ENCODE measurements around the gene INPP5E.

INPP5E gene

GRCh38 chr9:136474974-136475865 lies 35.6 kb upstream of the INPP5E start:
- no peak for TF ChIP-seq FOXP2 (optimal IDR thresholded peaks at IDR 0.05; ENCODE audit: borderline replicate concordance, extremely low read depth, extremely low read length, insufficient read depth)
- TF ChIP-seq SIN3A (IDR thresholded peaks at IDR 0.05; ENCODE audit: borderline replicate concordance, insufficient read depth, low read length) = no peak
- TF ChIP-seq TAF1 (IDR thresholded peaks at IDR 0.05; ENCODE audit: borderline replicate concordance, insufficient read depth, low read length) = no peak
- no peak for TF ChIP-seq REST (IDR thresholded peaks at IDR 0.05; ENCODE audit: insufficient read depth in 1 of 2, low read depth in 2 of 2, low read length in 2 of 2)

- TF ChIP-seq POLR2AphosphoS5 (IDR thresholded peaks at IDR 0.05; ENCODE audit: low read depth, low read length) (no peak), REST (IDR thresholded peaks at IDR 0.05; ENCODE audit: insufficient read depth in 1 of 2, low read depth in 2 of 2, low read length in 2 of 2) (no peak)
Measured at GRCh38 chr9:136474021-136474640, 34.5 kb upstream of the INPP5E start.

- TF ChIP-seq REST (IDR thresholded peaks at IDR 0.05; ENCODE audit: insufficient read depth in 1 of 2, low read depth in 2 of 2, low read length in 2 of 2) = no peak
- no peak for TF ChIP-seq TAF1 (IDR thresholded peaks at IDR 0.05; ENCODE audit: borderline replicate concordance, insufficient read depth, low read length)
- no peak for TF ChIP-seq POLR2AphosphoS5 (IDR thresholded peaks at IDR 0.05; ENCODE audit: low read depth, low read length)
- TF ChIP-seq FOXP2 (optimal IDR thresholded peaks at IDR 0.05; ENCODE audit: borderline replicate concordance, extremely low read depth, extremely low read length, insufficient read depth) = no peak
- no peak for TF ChIP-seq SIN3A (IDR thresholded peaks at IDR 0.05; ENCODE audit: borderline replicate concordance, insufficient read depth, low read length)
Measured at GRCh38 chr9:136473354-136473721, 33.7 kb upstream of the INPP5E start.

GRCh38 chr9:136472640-136473353 lies 33.2 kb upstream of the INPP5E start:
- no peak for TF ChIP-seq SIN3A (IDR thresholded peaks at IDR 0.05; ENCODE audit: borderline replicate concordance, insufficient read depth, low read length)
- TF ChIP-seq FOXP2 (optimal IDR thresholded peaks at IDR 0.05; ENCODE audit: borderline replicate concordance, extremely low read depth, extremely low read length, insufficient read depth) = no peak
- no peak for TF ChIP-seq REST (IDR thresholded peaks at IDR 0.05; ENCODE audit: insufficient read depth in 1 of 2, low read depth in 2 of 2, low read length in 2 of 2)
- TF ChIP-seq TAF1 (IDR thresholded peaks at IDR 0.05; ENCODE audit: borderline replicate concordance, insufficient read depth, low read length) = no peak
- no peak for TF ChIP-seq POLR2AphosphoS5 (IDR thresholded peaks at IDR 0.05; ENCODE audit: low read depth, low read length)
